ENCODE data around the gene HOPX. TPM values are rescaled to one million over a fixed set of nuclear protein-coding genes. Genes with fewer than 3 reads are reported as not detected.

HOPX gene
- polyA plus RNA-seq, 2 of the 4 experiments (the other 2 are of a cell fraction) = not detected

DNA sequence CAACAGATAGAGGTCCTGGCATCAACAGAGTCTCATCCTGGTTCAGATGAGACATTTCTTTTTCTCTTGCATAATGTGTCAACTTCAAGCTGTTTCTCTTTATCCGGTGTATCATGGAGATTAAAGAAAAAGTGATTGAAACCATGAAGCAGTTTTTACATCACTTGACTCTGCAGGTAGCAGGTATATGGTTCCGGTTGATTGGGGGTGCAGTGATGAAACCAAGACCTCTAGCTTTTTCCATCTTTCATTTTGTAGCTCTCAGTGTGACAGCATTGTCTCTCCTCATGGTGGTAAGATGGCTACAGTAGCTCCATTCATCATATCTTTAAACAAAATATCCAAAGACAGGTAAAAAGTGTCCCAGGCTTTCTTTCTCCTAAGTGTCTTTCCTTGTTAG lies 2.4 kb upstream of the HOPX start:
- no peak for DNase-seq (ENCODE audit: low read depth in 1 of 2, low spot score in 1 of 2)
- Histone ChIP-seq H3K9me3 (no peaks in the 10 kb centered on the region), H3K4me2 (no peak overlapping the region), H3K4me1 (no peaks in the 10 kb centered on the region), H3K4me3 (no peak overlapping the region), H3K27ac (no peak overlapping the region)
- no peak for FAIRE-seq
- WGBS (ENCODE audit: missing lambda C conversion rate) = 83% methylated on average over 2 of the region's 2 CpGs
- ChIA-PET CTCF (no interaction called here), POLR2A (no interaction called here)
- TF ChIP-seq EHF (CRISPR knock-in tag; IDR thresholded peaks at IDR 0.05) = no peak
- no peak for TF ChIP-seq RCOR1 (IDR thresholded peaks at IDR 0.05; ENCODE audit: low read depth, low read length)
- no peak for TF ChIP-seq EHMT2 (IDR thresholded peaks at IDR 0.05; ENCODE audit: low read depth)
- no peak for TF ChIP-seq HDAC2 (IDR thresholded peaks at IDR 0.05)
- TF ChIP-seq HMGXB4 (CRISPR knock-in tag; IDR thresholded peaks at IDR 0.05; ENCODE audit: borderline replicate concordance) = no peak
- TF ChIP-seq, protein P1, sequence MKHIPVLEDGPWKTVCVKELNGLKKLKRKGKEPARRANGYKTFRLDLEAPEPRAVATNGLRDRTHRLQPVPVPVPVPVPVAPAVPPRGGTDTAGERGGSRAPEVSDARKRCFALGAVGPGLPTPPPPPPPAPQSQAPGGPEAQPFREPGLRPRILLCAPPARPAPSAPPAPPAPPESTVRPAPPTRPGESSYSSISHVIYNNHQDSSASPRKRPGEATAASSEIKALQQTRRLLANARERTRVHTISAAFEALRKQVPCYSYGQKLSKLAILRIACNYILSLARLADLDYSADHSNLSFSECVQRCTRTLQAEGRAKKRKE (CRISPR knock-in tag; IDR thresholded peaks at IDR 0.05; ENCODE audit: low read depth) = no peak
- no peak for TF ChIP-seq MAZ (IDR thresholded peaks at IDR 0.05; ENCODE audit: borderline replicate concordance, low read depth, low read length)
- ATAC-seq = no peak

DNA sequence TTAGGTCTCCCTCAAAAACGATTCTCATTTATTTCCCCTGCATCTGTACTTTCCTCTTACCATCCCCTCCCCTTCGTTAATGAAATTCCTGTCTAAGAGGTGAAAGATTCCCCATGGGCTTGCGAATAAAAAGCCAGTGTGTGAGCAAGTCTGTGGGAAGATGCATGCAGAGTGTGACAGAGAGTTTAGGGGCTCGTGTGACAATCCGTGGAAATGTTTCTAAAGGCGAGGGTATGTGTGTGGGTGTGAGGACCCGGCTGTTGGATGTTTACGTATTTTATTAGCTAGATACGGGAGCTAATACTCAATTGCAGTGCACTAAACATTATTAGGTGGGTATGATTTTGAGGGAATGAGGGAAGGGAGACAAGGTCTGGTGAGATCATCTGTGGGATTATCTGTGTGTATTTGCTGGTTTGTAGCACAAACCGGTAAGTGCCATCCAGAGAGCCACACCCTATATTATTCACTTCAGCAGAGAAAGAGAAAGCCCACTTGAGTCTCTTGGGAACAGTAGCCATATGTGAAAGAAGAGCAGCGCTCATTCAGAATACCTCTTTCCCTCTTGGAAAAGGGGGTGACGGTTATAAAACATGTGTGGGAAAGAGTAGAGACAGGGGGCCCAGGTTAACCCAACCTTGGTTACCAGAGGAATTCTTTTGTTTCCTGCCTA lies 893 bp upstream of the HOPX start:
- ChIA-PET POLR2A (no interaction called here), CTCF (no interaction called here)
- ATAC-seq = no peak
- Histone ChIP-seq H3K4me1 (no peaks in the 10 kb centered on the region), H3K9me3 (no peaks in the 10 kb centered on the region), H3K4me2 (no peak overlapping the region), H3K4me3 (no peak overlapping the region), H3K27ac (no peak overlapping the region)
- DNase-seq (ENCODE audit: low read depth in 1 of 2, low spot score in 1 of 2) = no peak
- TF ChIP-seq, protein P1 (CRISPR knock-in tag; IDR thresholded peaks at IDR 0.05; ENCODE audit: low read depth) = no peak
- no peak for TF ChIP-seq HMGXB4 (CRISPR knock-in tag; IDR thresholded peaks at IDR 0.05; ENCODE audit: borderline replicate concordance)
- TF ChIP-seq CHD2 (IDR thresholded peaks at IDR 0.05; ENCODE audit: low read length, partially characterized antibody) = no peak
- no peak for TF ChIP-seq PHF8 (IDR thresholded peaks at IDR 0.05; ENCODE audit: borderline replicate concordance, low read depth)
- TF ChIP-seq FOSL2 (IDR thresholded peaks at IDR 0.05) = no peak
- TF ChIP-seq FOSL2 (CRISPR knock-in tag; IDR thresholded peaks at IDR 0.05) = no peak
- no peak for FAIRE-seq
- WGBS (ENCODE audit: missing lambda C conversion rate) = 63% methylated on average over 12 of the region's 12 CpGs

- Histone ChIP-seq H3K27ac (no peak overlapping the region), H3K9me3 (no peaks in the 10 kb centered on the region), H3K4me1 (no peaks in the 10 kb centered on the region), H3K4me2 (no peak overlapping the region), H3K4me3 (no peak overlapping the region)
- ChIA-PET CTCF (interaction anchor here (0.8 to 0.9 kb wide), 2 partner anchors 81 to 119 kb away, joined by 3 to 4 read pairs; no protein-coding TSS in a partner anchor), POLR2A (no interaction called here)
- DNase-seq (ENCODE audit: low read depth in 1 of 2, low spot score in 1 of 2) (no peak), ATAC-seq (no peak), FAIRE-seq (no peak)
- no peak for TF ChIP-seq HEYL (CRISPR knock-in tag; IDR thresholded peaks at IDR 0.05)
- WGBS (ENCODE audit: missing lambda C conversion rate) = 8% methylated on average over 1 of the region's 1 CpG
Observed at GRCh38 chr4:56680266-56680665, 830 bp downstream of the HOPX start.

GRCh38 chr4:56677711-56678110 lies 3.4 kb downstream of the HOPX start:
- ChIA-PET CTCF (no interaction called here), POLR2A (no interaction called here)
- no peak for TF ChIP-seq ZC3H11A (IDR thresholded peaks at IDR 0.05)
- no peak for TF ChIP-seq SMC3 (IDR thresholded peaks at IDR 0.05)
- TF ChIP-seq RFX5 (IDR thresholded peaks at IDR 0.05) = no peak
- no peak for TF ChIP-seq HOXA7 (CRISPR knock-in tag; IDR thresholded peaks at IDR 0.05)
- no peak for TF ChIP-seq RNF2 (IDR thresholded peaks at IDR 0.05; ENCODE audit: borderline replicate concordance, low read depth)
- TF ChIP-seq GATA3 (IDR thresholded peaks at IDR 0.05; ENCODE audit: borderline replicate concordance) = no peak
- TF ChIP-seq KDM1A (IDR thresholded peaks at IDR 0.05; ENCODE audit: low read depth) = no peak
- TF ChIP-seq ZSCAN20 (CRISPR knock-in tag; IDR thresholded peaks at IDR 0.05) = no peak
- no peak for TF ChIP-seq MAFK (IDR thresholded peaks at IDR 0.05; ENCODE audit: partially characterized antibody)
- TF ChIP-seq HEYL (CRISPR knock-in tag; IDR thresholded peaks at IDR 0.05) = no peak
- no peak for TF ChIP-seq CEBPB (IDR thresholded peaks at IDR 0.05)
- TF ChIP-seq ZFP36 (IDR thresholded peaks at IDR 0.05; ENCODE audit: borderline replicate concordance, partially characterized antibody) = no peak
- no peak for TF ChIP-seq RCOR1 (IDR thresholded peaks at IDR 0.05; ENCODE audit: low read depth, low read length)
- TF ChIP-seq RAD21 (conservative IDR thresholded peaks at IDR 0.05 in 1 of 2, IDR thresholded peaks at IDR 0.05 in 1 of 2) = no peak
- TF ChIP-seq POLR2AphosphoS2 (conservative IDR thresholded peaks at IDR 0.05; ENCODE audit: low read length) = no peak
- ATAC-seq (no peak), FAIRE-seq (no peak), DNase-seq (ENCODE audit: low read depth in 1 of 2, low spot score in 1 of 2) (no peak)
- Histone ChIP-seq H3K4me3 (no peak overlapping the region), H3K27ac (no peak overlapping the region), H3K4me2 (no peak overlapping the region), H3K4me1 (no peaks in the 10 kb centered on the region), H3K9me3 (no peaks in the 10 kb centered on the region)
- 48% methylated on average over 4 of the region's 4 CpGs for WGBS (ENCODE audit: missing lambda C conversion rate)

Measured in A549 (cell line).